CD14-positive monocyte (primary cell): ENCODE measurements around the gene CPT1C. TPM values are rescaled to one million over a fixed set of nuclear protein-coding genes. Genes with fewer than 3 reads are reported as not detected.

Experiments used
- DNase-seq, 3 donors: peaks; one replicate each; pipeline ENCODE4 v3.0.0-alpha.2; 2011 to 2022
- H2AFZ ChIP-seq: 2 replicates; pipeline ENCODE4 v1.6.0; 2012; ENCODE audit warnings: mild to moderate bottlenecking, low read depth, low read length, inconsistent platforms; ENCODE audit not compliant: insufficient read depth, poor library complexity, severe bottlenecking
- H3K27ac ChIP-seq, 2 donors: 1 replicate in 1 of 2; 2 replicates in 1 of 2; pipeline ENCODE4 v1.5.1; 2012 to 2013; ENCODE audit warnings: low read length in 2 of 2, control low read depth in 1 of 2, inconsistent platforms in 1 of 2, low read depth in 1 of 2, mild to moderate bottlenecking in 1 of 2
- H3K27me3 ChIP-seq, 2 donors: one replicate each; pipeline versions ENCODE4 v1.6.0 to v1.6.1; 2011 to 2013; ENCODE audit warnings: low read length in 2 of 2; ENCODE audit not compliant: control insufficient read depth in 2 of 2, insufficient read depth in 2 of 2
- H3K36me3 ChIP-seq, 2 donors: replicated peaks in 1 of 2; 1 replicate in 1 of 2; 2 replicates in 1 of 2; pipeline versions ENCODE4 v1.5.1 to v1.6.1; 2012 to 2013; ENCODE audit warnings: low read length in 2 of 2, control low read depth in 1 of 2, inconsistent platforms in 1 of 2, mild to moderate bottlenecking in 1 of 2; ENCODE audit not compliant: insufficient read depth in 2 of 2, control insufficient read depth in 1 of 2
- H3K4me1 ChIP-seq, 2 donors: 1 replicate in 1 of 2; 2 replicates in 1 of 2; pipeline versions ENCODE4 v1.5.1 to v1.6.1; 2012 to 2013; ENCODE audit warnings: low read length in 2 of 2, control low read depth in 1 of 2, inconsistent platforms in 1 of 2, mild to moderate bottlenecking in 1 of 2, moderate library complexity in 1 of 2; ENCODE audit not compliant: insufficient read depth in 2 of 2, control insufficient read depth in 1 of 2
- H3K4me2 ChIP-seq: replicated peaks from 2 replicates; pipeline ENCODE3; 2012; ENCODE audit warnings: low read length, moderate library complexity, mild to moderate bottlenecking; ENCODE audit not compliant: poor library complexity, severe bottlenecking; ENCODE audit errors: extremely low read depth
- H3K4me3 ChIP-seq, 3 experiments: fragments of 200-600 bp in 1 of 3; sonication (generic) in 1 of 3; replicated peaks in 1 of 3; 1 replicate in 2 of 3; 2 replicates in 1 of 3; pipeline ENCODE4 v1.5.1; 2011 to 2013; ENCODE audit warnings: low read length in 3 of 3, mild to moderate bottlenecking in 3 of 3, control low read depth in 2 of 3, low read depth in 2 of 3, inconsistent platforms in 1 of 3, moderate library complexity in 1 of 3
- H3K79me2 ChIP-seq: 2 replicates; pipeline ENCODE4 v1.6.0; 2012; ENCODE audit warnings: mild to moderate bottlenecking, control low read depth, inconsistent platforms, low read length, moderate library complexity; ENCODE audit not compliant: insufficient read depth
- H3K9ac ChIP-seq: 2 replicates; pipeline ENCODE4 v1.6.0; 2017; ENCODE audit warnings: low read length, mild to moderate bottlenecking; ENCODE audit not compliant: insufficient read depth, poor library complexity, severe bottlenecking
- H3K9me3 ChIP-seq, 2 donors: replicated peaks in 1 of 2; 1 replicate in 1 of 2; 2 replicates in 1 of 2; pipeline versions ENCODE4 v1.5.1 to v1.6.1; 2012 to 2013; ENCODE audit warnings: low read length in 2 of 2, control low read depth in 1 of 2; ENCODE audit not compliant: control insufficient read depth in 1 of 2, insufficient read depth in 1 of 2
- H4K20me1 ChIP-seq: 2 replicates; pipeline ENCODE4 v1.6.0; 2012; ENCODE audit warnings: mild to moderate bottlenecking, low read length, control low read depth, moderate library complexity; ENCODE audit not compliant: insufficient read depth
- H3K27ac Mint-ChIP-seq, 7 donors: one replicate each; pipeline ENCODE4 v1.8.0; 2020; ENCODE audit warnings: mild to moderate bottlenecking in 7 of 7, mixed read lengths in 7 of 7, moderate library complexity in 6 of 7, inconsistent platforms in 2 of 7
- H3K27me3 Mint-ChIP-seq, 3 donors: one replicate each; pipeline ENCODE4 v1.8.0; 2021 to 2022; ENCODE audit warnings: low read depth in 3 of 3, mild to moderate bottlenecking in 3 of 3, mixed read lengths in 3 of 3, moderate library complexity in 3 of 3, inconsistent platforms in 1 of 3
- H3K36me3 Mint-ChIP-seq, 2 donors: one replicate each; pipeline ENCODE4 v1.8.0; 2020; ENCODE audit warnings: mixed read lengths in 2 of 2, inconsistent platforms in 1 of 2, mild to moderate bottlenecking in 1 of 2
- H3K4me1 Mint-ChIP-seq: one replicate; pipeline ENCODE4 v1.8.0; 2020; ENCODE audit warnings: mild to moderate bottlenecking, mixed read lengths
- H3K4me3 Mint-ChIP-seq, 2 donors: one replicate each; pipeline ENCODE4 v1.8.0; 2020; ENCODE audit warnings: mild to moderate bottlenecking in 2 of 2, mixed read lengths in 2 of 2, moderate library complexity in 1 of 2
- H3K9me3 Mint-ChIP-seq, 7 donors: one replicate each; pipeline ENCODE4 v1.8.0; 2020 to 2022; ENCODE audit warnings: mixed read lengths in 7 of 7, mild to moderate bottlenecking in 6 of 7, moderate library complexity in 6 of 7, inconsistent platforms in 2 of 7
- CTCF ChIP-seq: fragments of 200-600 bp; IDR thresholded peaks from one replicate; pipeline ENCODE4 v1.8.0; 2022; ENCODE audit warnings: antibody characterized with exemption, mild to moderate bottlenecking
- WGBS: methylation state at CpG from one replicate; pipeline ENCODE4 v1.1.5; 2013; ENCODE audit warnings: missing lambda C conversion rate; ENCODE audit not compliant: insufficient coverage; 5-methylcytosine and 5-hydroxymethylcytosine counted together
- intact Hi-C, 2 donors: fragments of 100-400 bp; cut with micrococcal nuclease; formaldehyde crosslinking; loops; one replicate each; pipeline versions ENCODE4 v1.15.0 to v1.15.1; 2023
- polyA plus RNA-seq, 3 donors: library from polyadenylated mRNA; depleted of rRNA in 1 of 3; unstranded in 2 of 3; stranded (reverse) in 1 of 3; fragments of 300-500 nt in 2 of 3; fragments of >200 nt in 1 of 3; fragmentation: Illumina TruSeq in 2 of 3; gene quantifications; 1 replicate in 2 of 3; 2 replicates in 1 of 3; pipeline ENCODE4 v1.2.3, GENCODE V29; 2012 to 2021

CPT1C gene
- polyA plus RNA-seq, 3 donors: not detected

- H3K9ac ChIP-seq: no peak overlapping the region
- no peak overlapping the region for H3K4me3 ChIP-seq
- H3K79me2 ChIP-seq: peaks cover 8% of the 10 kb centered on the region
- H2AFZ ChIP-seq: no peak overlapping the region
- Mint-ChIP-seq H3K27ac (no peak overlapping the region), H3K27me3 (peaks cover 0 to 3% (median 2%) of the 10 kb centered on the region in 3 donors), H3K9me3 (peaks cover 0 to 4% (median 0%) of the 10 kb centered on the region in 7 donors), H3K4me1 (no peaks in the 10 kb centered on the region), H3K36me3 (peaks cover 64 to 86% of the 10 kb centered on the region in 2 donors), H3K4me3 (no peak overlapping the region)
- no peaks in the 10 kb centered on the region for H3K9me3 ChIP-seq
- WGBS: 97% methylated on average over 80 of the region's 110 CpGs
- intact Hi-C loops: no loop called here
- no peak for DNase-seq
- H3K4me2 ChIP-seq: no peak overlapping the region
- H3K27me3 ChIP-seq: no peaks in the 10 kb centered on the region
- H4K20me1 ChIP-seq: peaks cover 45% of the 10 kb centered on the region
- H3K36me3 ChIP-seq: peaks cover 79 to 91% of the 10 kb centered on the region in 2 donors
- H3K27ac ChIP-seq: no peak overlapping the region
- no peaks in the 10 kb centered on the region for H3K4me1 ChIP-seq
- no peak for TF ChIP-seq CTCF
Observed at GRCh38 chr19:49651820-49652550, 38.9 kb upstream of the CPT1C start.

GRCh38 chr19:49652551-49653465 lies 38.1 kb upstream of the CPT1C start:
- Histone ChIP-seq H3K27me3 (no peaks in the 10 kb centered on the region), H3K4me1 (no peaks in the 10 kb centered on the region), H3K36me3 (peaks cover 78 to 91% of the 10 kb centered on the region in 2 donors), H3K27ac (no peak overlapping the region), H3K4me3 (no peak overlapping the region), H3K79me2 (peaks cover 8% of the 10 kb centered on the region), H4K20me1 (peaks cover 39% of the 10 kb centered on the region), H3K9me3 (no peaks in the 10 kb centered on the region), H3K4me2 (no peak overlapping the region), H3K9ac (no peak overlapping the region), H2AFZ (no peak overlapping the region)
- no peak for TF ChIP-seq CTCF
- peaks cover 66 to 86% of the 10 kb centered on the region in 2 donors for H3K36me3 Mint-ChIP-seq
- H3K9me3 Mint-ChIP-seq: peaks cover 0 to 4% (median 0%) of the 10 kb centered on the region in 7 donors
- H3K4me1 Mint-ChIP-seq: no peaks in the 10 kb centered on the region
- H3K27me3 Mint-ChIP-seq: peaks cover 0 to 3% (median 0%) of the 10 kb centered on the region in 3 donors
- DNase-seq: no peak
- H3K27ac Mint-ChIP-seq: no peak overlapping the region
- no peak overlapping the region for H3K4me3 Mint-ChIP-seq
- intact Hi-C loops: no loop called here
- WGBS: 98% methylated on average over 46 of the region's 58 CpGs
